ENCODE results near the gene IMPG2. TPM values are rescaled to one million over a fixed set of nuclear protein-coding genes. Genes with fewer than 3 reads are reported as not detected.
A peak's percentile ranks its signal among the peaks of the same experiment; 100 is the strongest.

IMPG2 gene
- total and polyA plus RNA-seq, 2 donors (not counting 1 experiment from before 2014, with no cell fraction given): 0.11 to 0.33 TPM

DNA sequence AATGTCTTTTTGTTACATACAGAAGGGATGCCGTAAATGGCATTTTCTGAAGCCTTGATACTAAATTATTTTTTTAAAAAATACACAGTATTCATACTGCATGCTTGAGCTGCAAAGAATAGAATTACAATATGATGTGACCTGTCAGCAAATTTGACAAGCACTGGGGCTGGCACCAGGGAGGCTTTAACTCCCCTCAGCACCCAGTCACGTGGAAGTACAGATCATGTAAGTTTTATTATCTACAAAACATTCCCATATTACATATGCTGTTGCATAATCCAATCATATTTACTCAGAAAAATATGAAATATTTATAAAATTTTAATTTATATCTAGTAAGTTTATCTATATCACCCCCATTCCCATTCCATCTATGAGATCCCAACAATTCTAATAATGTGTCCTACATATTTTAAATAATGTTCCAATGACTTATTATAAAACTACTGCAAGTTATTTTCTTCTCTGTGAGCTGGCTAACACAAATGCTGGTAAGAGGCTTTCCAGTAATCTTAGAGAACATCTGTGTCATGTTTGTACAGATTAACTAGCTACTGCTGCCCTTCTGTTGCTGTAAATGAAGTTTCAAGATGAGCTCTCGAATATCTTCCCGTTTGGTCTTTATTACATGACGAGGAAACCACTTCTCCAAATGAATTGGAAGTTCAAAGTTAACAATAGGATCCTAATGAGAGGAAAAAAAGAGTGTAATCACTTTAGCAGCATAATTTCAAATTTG lies 5.2 kb upstream of the IMPG2 start:
- no peaks in the 10 kb centered on the region for H3K4me1 ChIP-seq (ENCODE audit: control insufficient read depth, extremely low read depth, insufficient read depth, low read length)
- no peaks in the 10 kb centered on the region for H4K20me1 ChIP-seq (ENCODE audit: control insufficient read depth, extremely low read depth, insufficient read depth, low read length)
- no peak overlapping the region for H3K4me3 ChIP-seq (replicated peaks in 1 of 4; ENCODE audit: control extremely low read depth in 1 of 4, insufficient read depth in 1 of 4, low read depth in 3 of 4, low read length in 4 of 4)
- no peaks in the 10 kb centered on the region for H3K79me2 ChIP-seq (ENCODE audit: control insufficient read depth, insufficient read depth, low read length)
- no peak overlapping the region for H3K9ac ChIP-seq (ENCODE audit: insufficient read depth, low read length)
- H3K27me3 ChIP-seq (ENCODE audit: control insufficient read depth, insufficient read depth, low read length): no peaks in the 10 kb centered on the region
- no peak for TF ChIP-seq EZH2 (IDR thresholded peaks at IDR 0.05; ENCODE audit: low read length, missing control alignments)
- H3K27ac ChIP-seq (ENCODE audit: insufficient read depth, low read length): no peak overlapping the region
- no peak overlapping the region for H3K4me2 ChIP-seq (ENCODE audit: extremely low read depth, insufficient read depth, low read length)
- H3K9me3 ChIP-seq (ENCODE audit: control insufficient read depth, insufficient read depth, low read depth, low read length): no peaks in the 10 kb centered on the region
- no peaks in the 10 kb centered on the region for H3K36me3 ChIP-seq (ENCODE audit: control insufficient read depth, insufficient read depth, low read length)
- H2AFZ ChIP-seq (ENCODE audit: low read length): no peak overlapping the region
- no peak for DNase-seq (ENCODE audit: low read depth in 2 of 2)

- Histone ChIP-seq H3K4me1 (ENCODE audit: control insufficient read depth, extremely low read depth, insufficient read depth, low read length) (no peaks in the 10 kb centered on the region), H3K36me3 (ENCODE audit: control insufficient read depth, insufficient read depth, low read length) (no peaks in the 10 kb centered on the region), H3K27ac (ENCODE audit: insufficient read depth, low read length) (no peak overlapping the region), H3K27me3 (ENCODE audit: control insufficient read depth, insufficient read depth, low read length) (no peaks in the 10 kb centered on the region), H3K4me3 (replicated peaks in 1 of 4; ENCODE audit: control extremely low read depth in 1 of 4, insufficient read depth in 1 of 4, low read depth in 3 of 4, low read length in 4 of 4) (peak overlapping the region in 1 of 4 experiments; percentile 17), H4K20me1 (ENCODE audit: control insufficient read depth, extremely low read depth, insufficient read depth, low read length) (no peaks in the 10 kb centered on the region), H2AFZ (ENCODE audit: low read length) (no peak overlapping the region), H3K4me2 (ENCODE audit: extremely low read depth, insufficient read depth, low read length) (no peak overlapping the region), H3K9me3 (ENCODE audit: control insufficient read depth, insufficient read depth, low read depth, low read length) (no peaks in the 10 kb centered on the region), H3K79me2 (ENCODE audit: control insufficient read depth, insufficient read depth, low read length) (no peaks in the 10 kb centered on the region), H3K9ac (ENCODE audit: insufficient read depth, low read length) (no peak overlapping the region)
- TF ChIP-seq CTCF (conservative IDR thresholded peaks at IDR 0.05 in 1 of 2, IDR thresholded peaks at IDR 0.05 in 1 of 2; ENCODE audit: low read depth in 1 of 2, low read length in 2 of 2): no peak
- no peak for TF ChIP-seq EZH2 (IDR thresholded peaks at IDR 0.05; ENCODE audit: low read length, missing control alignments)
- DNase-seq (ENCODE audit: low read depth in 2 of 2): no peak
Measured at GRCh38 chr3:101319531-101319930, 844 bp downstream of the IMPG2 start.

GRCh38 chr3:101312545-101312944 lies 7.8 kb downstream of the IMPG2 start:
- DNase-seq (ENCODE audit: low read depth in 2 of 2): no peak
- Histone ChIP-seq H3K9me3 (ENCODE audit: control insufficient read depth, insufficient read depth, low read depth, low read length) (no peaks in the 10 kb centered on the region), H3K9ac (ENCODE audit: insufficient read depth, low read length) (no peak overlapping the region), H3K4me1 (ENCODE audit: control insufficient read depth, extremely low read depth, insufficient read depth, low read length) (no peaks in the 10 kb centered on the region), H3K36me3 (ENCODE audit: control insufficient read depth, insufficient read depth, low read length) (no peaks in the 10 kb centered on the region), H3K27ac (ENCODE audit: insufficient read depth, low read length) (no peak overlapping the region), H4K20me1 (ENCODE audit: control insufficient read depth, extremely low read depth, insufficient read depth, low read length) (no peaks in the 10 kb centered on the region), H3K27me3 (ENCODE audit: control insufficient read depth, insufficient read depth, low read length) (no peaks in the 10 kb centered on the region), H3K79me2 (ENCODE audit: control insufficient read depth, insufficient read depth, low read length) (no peaks in the 10 kb centered on the region), H2AFZ (ENCODE audit: low read length) (no peak overlapping the region), H3K4me3 (replicated peaks in 1 of 4; ENCODE audit: control extremely low read depth in 1 of 4, insufficient read depth in 1 of 4, low read depth in 3 of 4, low read length in 4 of 4) (no peak overlapping the region), H3K4me2 (ENCODE audit: extremely low read depth, insufficient read depth, low read length) (no peak overlapping the region)
- no peak for TF ChIP-seq EZH2 (IDR thresholded peaks at IDR 0.05; ENCODE audit: low read length, missing control alignments)
- no peak for TF ChIP-seq CTCF (conservative IDR thresholded peaks at IDR 0.05 in 1 of 2, IDR thresholded peaks at IDR 0.05 in 1 of 2; ENCODE audit: low read depth in 1 of 2, low read length in 2 of 2)

Data from fibroblast of lung (primary cell).